ENCODE measurements around the gene RPLP1. TPM values are rescaled to one million over a fixed set of nuclear protein-coding genes. Genes with fewer than 3 reads are reported as not detected.
A peak's percentile ranks its signal among the peaks of the same experiment; 100 is the strongest.

Gene RPLP1
- total and polyA plus RNA-seq, 9 of the 15 experiments (the other 6 are each of a cell fraction or from before 2014, with no cell fraction given), result 76.3 to 3,053 (median 847) TPM

DNA sequence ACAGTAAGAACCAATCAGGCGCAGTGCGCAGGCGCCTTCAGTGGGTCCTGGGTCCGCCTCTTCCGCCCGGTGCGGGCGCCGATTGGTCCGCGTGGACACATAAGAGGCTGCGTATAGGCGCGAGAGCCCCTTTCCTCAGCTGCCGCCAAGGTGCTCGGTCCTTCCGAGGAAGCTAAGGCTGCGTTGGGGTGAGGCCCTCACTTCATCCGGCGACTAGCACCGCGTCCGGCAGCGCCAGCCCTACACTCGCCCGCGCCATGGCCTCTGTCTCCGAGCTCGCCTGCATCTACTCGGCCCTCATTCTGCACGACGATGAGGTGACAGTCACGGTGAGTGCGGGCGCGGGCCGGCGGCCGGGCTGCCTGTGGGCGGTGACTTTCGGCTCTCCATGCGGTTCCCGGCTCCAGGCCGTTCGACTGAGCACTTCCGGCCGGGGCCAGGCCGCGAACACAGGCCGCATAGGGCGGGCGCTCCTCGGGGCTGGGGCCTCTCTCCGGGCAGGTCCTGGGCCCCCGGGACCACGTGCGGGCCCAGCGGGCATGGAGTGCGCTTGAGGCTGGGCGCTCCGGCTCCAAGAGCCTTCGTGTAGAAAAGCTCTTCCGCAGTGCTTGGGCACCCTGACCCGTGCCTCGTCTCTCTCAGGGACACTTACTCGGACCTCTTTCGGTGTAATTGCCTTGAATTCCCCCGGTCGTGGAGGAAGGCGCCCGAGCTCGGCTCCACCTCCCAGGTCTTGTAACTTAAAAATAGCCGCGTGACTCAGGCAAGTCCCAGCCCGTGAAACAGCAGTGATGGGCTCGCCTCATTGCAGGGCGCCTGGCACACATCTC, at the start of gene RPLP1 (continued):
- TF ChIP-seq, protein P1, sequence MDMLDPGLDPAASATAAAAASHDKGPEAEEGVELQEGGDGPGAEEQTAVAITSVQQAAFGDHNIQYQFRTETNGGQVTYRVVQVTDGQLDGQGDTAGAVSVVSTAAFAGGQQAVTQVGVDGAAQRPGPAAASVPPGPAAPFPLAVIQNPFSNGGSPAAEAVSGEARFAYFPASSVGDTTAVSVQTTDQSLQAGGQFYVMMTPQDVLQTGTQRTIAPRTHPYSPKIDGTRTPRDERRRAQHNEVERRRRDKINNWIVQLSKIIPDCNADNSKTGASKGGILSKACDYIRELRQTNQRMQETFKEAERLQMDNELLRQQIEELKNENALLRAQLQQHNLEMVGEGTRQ (CRISPR knock-in tag; IDR thresholded peaks at IDR 0.05), result peak; percentile 45
- TF ChIP-seq MEF2D (tag; conservative IDR thresholded peaks at IDR 0.05; ENCODE audit: low read depth), result no peak
- TF ChIP-seq, protein P2, sequence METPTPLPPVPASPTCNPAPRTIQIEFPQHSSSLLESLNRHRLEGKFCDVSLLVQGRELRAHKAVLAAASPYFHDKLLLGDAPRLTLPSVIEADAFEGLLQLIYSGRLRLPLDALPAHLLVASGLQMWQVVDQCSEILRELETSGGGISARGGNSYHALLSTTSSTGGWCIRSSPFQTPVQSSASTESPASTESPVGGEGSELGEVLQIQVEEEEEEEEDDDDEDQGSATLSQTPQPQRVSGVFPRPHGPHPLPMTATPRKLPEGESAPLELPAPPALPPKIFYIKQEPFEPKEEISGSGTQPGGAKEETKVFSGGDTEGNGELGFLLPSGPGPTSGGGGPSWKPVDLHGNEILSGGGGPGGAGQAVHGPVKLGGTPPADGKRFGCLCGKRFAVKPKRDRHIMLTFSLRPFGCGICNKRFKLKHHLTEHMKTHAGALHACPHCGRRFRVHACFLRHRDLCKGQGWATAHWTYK (CRISPR knock-in tag; IDR thresholded peaks at IDR 0.05), result peak; percentile 48; the same call in 1 of the 2 replicates
- no peak for TF ChIP-seq RFX7 (CRISPR knock-in tag; IDR thresholded peaks at IDR 0.05)
- 0 out of 4 replicates have a peak, but pooled peaks of 1 of the 2 experiments have one; percentile 41 for TF ChIP-seq SRF (CRISPR knock-in tag; IDR thresholded peaks at IDR 0.05)
- no peak for TF ChIP-seq PURB (CRISPR knock-in tag; IDR thresholded peaks at IDR 0.05; ENCODE audit: low read depth)
- TF ChIP-seq ETV5 (CRISPR knock-in tag; IDR thresholded peaks at IDR 0.05; ENCODE audit: low read depth), result peak; percentile 63
- TF ChIP-seq, protein P3, sequence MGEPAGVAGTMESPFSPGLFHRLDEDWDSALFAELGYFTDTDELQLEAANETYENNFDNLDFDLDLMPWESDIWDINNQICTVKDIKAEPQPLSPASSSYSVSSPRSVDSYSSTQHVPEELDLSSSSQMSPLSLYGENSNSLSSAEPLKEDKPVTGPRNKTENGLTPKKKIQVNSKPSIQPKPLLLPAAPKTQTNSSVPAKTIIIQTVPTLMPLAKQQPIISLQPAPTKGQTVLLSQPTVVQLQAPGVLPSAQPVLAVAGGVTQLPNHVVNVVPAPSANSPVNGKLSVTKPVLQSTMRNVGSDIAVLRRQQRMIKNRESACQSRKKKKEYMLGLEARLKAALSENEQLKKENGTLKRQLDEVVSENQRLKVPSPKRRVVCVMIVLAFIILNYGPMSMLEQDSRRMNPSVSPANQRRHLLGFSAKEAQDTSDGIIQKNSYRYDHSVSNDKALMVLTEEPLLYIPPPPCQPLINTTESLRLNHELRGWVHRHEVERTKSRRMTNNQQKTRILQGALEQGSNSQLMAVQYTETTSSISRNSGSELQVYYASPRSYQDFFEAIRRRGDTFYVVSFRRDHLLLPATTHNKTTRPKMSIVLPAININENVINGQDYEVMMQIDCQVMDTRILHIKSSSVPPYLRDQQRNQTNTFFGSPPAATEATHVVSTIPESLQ (CRISPR knock-in tag; IDR thresholded peaks at IDR 0.05), result peak; percentile 82; the same call in 1 of the 2 replicates
- TF ChIP-seq ZNF436 (CRISPR knock-in tag; IDR thresholded peaks at IDR 0.05), result no peak
- no peak; the same call in 1 of the 2 replicates for TF ChIP-seq ILF3 (IDR thresholded peaks at IDR 0.05; ENCODE audit: borderline replicate concordance)
- TF ChIP-seq PHF20 (IDR thresholded peaks at IDR 0.05; ENCODE audit: partially characterized antibody), result peak; percentile 71
- TF ChIP-seq, protein P4, sequence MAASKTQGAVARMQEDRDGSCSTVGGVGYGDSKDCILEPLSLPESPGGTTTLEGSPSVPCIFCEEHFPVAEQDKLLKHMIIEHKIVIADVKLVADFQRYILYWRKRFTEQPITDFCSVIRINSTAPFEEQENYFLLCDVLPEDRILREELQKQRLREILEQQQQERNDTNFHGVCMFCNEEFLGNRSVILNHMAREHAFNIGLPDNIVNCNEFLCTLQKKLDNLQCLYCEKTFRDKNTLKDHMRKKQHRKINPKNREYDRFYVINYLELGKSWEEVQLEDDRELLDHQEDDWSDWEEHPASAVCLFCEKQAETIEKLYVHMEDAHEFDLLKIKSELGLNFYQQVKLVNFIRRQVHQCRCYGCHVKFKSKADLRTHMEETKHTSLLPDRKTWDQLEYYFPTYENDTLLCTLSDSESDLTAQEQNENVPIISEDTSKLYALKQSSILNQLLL (CRISPR knock-in tag; IDR thresholded peaks at IDR 0.05; ENCODE audit: borderline replicate concordance), result no peak
- TF ChIP-seq ZNF444 (CRISPR knock-in tag; IDR thresholded peaks at IDR 0.05), result no peak

Measured in K562 (cell line).